COR-L47 (cell line): Measurements from ENCODE around the gene VWA2.

ENCODE experiments used
- DNase-seq: peaks from one replicate; lab custom pipeline; 2025; lab: John Stamatoyannopoulos, UW

VWA2 gene

DNA sequence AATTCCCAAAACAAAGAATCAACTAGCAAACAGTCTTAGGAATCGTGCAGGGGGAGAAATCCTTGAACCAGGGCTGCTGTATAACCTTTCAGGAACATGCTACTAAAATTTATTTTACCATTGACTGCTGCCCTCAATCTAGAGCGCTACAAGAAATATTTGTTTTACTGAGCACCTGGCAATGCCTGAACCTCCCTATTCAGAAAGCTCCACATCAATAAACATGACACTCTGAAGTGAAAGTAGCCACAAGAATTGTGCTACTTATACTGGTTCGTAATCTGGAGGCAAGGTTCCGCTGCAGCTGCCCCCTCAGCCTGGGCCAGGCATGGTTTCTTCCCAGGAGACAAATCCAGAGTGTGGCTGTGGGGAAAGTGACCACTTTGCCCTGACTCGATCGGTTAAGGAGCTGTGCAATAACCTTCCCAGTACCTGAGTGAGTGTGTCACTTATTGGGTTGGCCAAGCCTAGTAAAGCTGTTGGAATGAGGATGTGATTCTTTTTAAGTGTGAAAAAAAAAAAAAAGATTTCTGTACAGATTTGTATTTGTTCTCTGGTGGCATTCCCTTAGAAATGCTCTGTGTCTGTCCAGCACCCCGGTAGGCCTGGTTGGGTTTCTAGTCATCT lies 7.7 kb downstream of the VWA2 start:
- DNase-seq = no peak

DNA sequence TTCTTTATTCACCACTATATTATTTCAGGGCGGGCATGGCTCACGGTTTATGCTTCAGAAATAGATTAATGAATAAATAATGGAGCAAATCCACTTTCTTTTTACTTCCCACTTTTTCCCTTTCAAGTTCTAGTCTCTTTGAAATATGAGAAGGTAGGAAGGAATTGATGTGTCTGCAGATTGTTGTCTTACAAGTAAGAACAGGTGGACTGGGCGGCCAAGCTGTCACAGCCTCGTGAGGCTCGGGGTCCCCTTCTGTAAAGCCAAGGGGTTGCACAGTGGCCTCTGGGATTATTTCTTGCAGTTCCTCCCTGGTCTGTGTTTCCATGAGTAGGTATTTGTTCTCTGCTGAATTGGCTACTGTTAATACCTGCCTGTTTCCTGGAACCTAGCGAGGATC lies 11.2 kb downstream of the VWA2 start:
- DNase-seq = no peak

DNA sequence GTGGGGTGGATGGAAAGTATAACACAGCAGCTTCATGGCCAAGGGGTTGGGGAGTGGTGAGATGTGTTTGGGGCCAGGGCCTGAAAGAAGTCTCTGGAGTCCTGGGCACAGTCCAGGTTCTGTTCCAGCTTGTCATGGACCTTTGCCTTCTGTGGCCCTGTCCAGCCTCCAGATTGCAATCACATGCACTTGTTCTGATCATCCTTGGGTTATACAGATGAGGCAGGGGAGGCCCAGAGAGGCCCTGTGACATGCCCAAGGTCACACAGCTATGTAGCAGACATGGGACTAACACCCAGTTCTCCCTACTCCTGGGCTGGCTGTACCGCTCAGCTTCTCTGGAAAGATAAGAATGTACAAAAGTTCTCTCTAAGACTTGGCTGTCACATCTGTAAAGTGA lies 11.7 kb downstream of the VWA2 start:
- no peak for DNase-seq

DNA sequence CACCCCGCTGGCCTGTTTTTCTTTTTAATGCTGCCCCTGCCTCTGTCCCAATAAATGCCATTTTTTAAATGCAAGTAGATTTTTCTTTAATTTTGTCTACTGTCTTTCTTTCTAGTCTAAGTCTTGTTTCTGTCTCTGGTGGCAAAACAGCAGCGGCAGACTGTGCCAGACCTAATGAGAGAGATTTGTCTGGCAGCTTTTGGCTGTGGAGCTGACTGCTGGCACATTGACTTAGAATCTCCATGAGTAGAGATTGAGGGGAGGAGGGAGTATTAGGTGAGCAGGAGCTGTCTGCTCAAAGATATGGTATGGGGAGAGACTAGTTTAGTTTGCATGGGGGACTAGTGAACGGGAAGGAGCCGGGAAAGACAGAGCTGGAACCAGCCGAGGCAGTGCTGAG lies 13.0 kb downstream of the VWA2 start:
- no peak for DNase-seq

DNA sequence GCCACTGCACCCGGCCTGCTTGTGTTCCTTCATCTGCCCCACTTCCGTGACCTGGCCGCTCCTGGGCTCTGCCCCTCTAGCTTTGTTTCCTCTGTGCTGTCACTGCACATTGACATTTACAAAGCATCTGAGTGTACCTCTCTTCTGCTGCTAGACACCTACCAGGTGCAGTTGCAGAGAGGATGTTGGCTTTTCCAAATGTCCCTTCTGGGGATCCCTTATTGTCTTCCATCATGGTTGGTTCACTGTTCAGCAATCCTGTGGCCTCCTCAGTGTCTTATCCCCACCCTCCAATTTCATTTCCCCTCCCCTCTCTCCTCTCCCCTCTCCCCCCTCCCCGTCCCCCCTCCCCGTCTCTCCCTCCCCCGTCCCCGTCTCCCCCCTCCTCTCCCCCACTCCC lies 13.8 kb downstream of the VWA2 start:
- no peak for DNase-seq

DNA sequence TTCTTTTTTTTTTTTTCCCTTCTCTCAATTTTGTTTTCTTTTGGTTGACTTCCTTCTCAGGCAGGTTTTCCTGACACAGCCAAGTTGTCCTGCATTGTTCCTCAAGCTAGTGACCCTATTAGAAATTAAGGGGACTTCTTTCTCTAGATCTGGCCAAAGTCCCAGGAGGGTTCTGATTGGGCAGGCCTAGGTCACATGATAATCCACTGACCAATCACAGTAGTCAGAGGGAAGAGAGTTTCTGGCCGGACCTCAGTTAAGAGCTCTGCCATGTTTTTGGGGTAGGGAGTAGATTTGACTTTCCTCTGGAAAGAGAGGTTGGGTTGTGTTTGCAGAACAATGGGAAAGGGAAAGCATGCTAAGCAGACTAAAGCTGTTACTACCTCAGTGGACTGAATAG lies 16.2 kb downstream of the VWA2 start:
- no peak for DNase-seq

DNA sequence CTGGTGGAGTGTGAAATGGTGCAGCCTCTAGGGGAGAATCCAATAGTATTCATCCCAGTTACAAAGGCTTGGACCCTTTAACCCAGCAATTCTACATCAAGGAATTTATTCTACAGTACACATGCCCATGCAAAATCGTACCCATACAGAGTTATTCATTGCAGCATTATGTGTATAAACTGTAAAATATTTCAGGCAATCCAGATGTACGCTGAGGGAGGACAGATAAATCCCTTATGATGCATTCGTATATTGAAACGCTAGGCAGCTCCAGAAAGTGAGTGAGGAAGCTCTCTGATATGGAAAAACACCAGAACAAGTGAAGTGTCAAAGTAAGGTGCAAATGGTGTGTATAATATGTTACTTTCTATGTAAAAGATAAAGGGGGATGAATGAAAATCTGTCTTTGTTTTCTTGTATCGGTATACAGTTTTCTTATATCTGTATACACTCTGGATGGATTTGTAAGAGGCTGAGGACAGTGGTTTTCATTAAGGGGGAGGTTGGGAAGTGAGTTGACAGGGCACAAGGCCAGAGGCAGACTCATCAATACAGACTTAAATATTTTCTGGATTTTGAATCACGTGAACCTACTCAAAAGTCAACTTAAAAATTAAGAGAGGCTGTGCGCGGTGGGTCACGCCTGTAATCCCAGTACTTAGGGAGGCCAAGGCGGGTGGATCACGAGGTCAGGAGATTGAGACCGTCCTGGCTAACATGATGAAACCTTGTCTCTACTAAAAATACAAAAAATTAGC lies 17.1 kb downstream of the VWA2 start:
- DNase-seq = no peak

DNA sequence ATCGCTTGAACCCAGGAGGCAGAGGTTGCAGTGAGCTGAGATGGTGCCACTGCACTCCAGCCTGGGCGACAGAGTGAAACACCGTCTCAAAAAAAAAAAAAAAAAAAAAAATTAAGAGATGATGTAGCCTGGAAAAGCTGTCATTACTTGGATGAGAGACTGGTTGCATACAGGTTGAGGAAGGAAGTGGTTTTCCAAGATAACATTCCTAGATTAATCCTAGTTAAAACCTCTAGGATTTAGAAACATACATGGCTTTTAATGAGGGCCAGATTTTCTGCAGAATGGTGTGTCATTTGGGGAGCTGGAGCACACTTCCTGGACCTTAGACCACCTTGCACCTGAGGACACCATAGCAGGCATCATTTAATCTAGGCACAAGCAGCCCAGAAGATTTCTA lies 17.8 kb downstream of the VWA2 start:
- DNase-seq = no peak

DNA sequence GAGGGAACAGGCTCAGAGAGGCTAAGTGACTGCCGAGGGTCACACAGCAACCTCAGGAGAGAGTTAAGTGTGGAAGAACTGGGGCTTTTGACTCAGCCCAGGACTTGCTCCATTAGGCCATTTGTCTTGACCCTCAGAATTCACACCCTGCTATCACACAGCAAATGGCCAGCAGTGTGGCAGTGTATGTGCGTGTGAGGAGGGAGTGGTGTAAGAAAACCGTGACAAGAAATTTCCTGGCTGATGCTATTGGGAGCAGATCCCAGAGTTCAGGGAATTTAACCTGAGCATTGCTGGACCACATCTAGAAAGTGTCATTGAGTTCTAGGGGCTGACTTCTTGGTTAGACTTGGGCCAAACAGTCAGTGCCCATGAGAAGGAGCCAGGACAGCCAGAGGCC lies 18.4 kb downstream of the VWA2 start:
- DNase-seq = no peak

DNA sequence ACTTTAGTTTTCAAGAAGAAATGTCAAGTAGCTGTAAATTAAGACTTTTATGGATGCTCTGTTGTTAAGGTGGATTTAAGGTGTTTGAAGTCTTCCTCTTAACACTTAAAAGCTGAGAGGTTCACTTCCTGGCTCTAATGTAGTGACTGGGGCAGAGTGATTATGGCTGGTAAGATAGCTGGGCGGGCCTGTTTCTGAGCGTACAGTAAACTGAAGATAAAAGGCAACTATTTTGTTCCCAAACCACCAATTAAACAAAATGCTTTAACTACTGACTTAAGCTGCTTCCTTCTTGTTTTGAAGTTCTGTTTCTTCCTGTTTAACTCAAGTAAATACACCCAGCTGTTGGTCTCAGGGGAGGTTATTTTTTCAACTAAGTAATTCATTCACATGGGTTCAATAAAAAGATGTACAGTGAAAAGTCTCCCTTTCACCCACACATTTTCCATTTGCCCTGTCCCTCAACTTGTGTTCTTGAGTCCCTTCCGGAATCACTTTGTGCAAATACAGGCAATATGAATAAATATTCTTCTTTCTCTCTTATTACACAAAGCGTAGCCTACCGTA lies 19.3 kb downstream of the VWA2 start:
- DNase-seq = no peak

DNA sequence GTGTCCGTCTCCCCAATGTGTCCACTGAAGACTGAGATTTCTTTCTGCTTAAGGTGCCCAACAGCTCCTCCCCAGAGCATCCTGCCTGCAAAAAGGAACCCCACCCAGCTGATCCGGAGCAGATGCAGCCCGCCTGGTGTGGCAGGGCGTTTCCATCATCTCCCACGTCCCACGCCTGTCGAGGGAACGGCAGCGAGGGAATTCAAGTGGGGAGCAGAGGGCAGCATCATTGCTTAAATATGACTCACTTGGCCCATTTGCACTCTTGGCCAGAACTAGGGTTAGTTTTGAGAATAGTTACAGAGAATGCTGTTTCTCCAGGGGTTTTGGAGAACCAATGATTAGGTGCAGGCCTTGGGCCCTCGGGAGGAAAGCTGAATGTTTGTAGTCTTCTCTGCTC lies 20.8 kb downstream of the VWA2 start:
- DNase-seq = no peak

DNA sequence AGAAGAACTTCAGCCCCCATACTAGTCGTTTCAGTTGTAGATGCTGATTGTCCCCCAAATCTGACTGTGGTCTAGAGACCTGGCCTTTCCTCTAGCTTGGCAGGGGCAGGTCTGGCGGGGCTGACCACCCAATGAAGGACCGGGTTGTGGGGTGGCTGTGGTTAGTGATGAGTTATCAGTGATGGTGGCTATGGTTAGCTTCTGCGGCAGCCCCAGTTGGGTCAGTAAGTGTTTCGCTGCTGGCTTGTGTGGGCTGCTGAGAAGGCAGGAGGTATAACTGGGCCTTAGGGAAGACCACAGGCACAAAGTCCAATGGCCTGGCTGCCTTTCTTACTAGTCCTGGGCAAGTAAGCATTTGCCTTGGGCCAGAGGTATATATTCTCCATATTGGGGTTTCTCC lies 21.3 kb downstream of the VWA2 start:
- no peak for DNase-seq

DNA sequence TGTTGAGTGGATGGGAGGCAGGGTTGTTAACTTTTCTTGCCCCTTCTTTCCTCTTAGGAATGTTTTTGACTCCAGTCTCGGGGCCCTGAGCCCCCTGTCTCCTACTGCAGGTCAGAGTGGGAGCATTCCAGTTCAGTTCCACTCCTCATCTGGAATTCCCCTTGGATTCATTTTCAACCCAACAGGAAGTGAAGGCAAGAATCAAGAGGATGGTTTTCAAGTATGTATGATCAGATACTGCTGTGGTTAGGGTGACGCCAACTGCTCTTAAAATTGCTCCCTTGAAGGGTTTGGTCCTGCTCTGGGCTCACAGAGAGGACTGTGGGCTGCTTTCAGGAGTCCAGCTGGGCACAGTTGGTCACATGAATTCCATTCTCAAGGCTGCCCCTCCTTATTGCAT lies 22.0 kb downstream of the VWA2 start:
- DNase-seq = no peak

DNA sequence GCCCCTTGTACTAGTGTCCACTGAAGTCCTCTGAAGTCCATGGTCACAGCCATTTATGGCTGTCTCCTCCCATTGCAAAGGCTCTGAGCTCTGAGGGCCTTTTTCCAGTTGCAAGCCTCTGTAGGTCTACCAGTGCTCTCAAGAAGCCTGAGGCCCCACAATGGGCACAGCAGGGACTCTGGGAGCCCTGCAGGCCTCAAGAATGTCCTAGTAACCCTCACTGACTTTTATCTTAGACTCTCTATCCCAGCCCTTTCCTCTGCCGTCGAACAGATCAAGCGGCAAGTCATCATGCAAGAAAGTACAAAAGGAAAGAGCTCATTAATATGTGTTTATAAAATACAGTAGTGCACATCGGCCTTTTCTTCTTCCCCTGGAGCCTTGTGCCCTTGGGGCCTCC lies 23.4 kb downstream of the VWA2 start:
- DNase-seq = no peak

DNA sequence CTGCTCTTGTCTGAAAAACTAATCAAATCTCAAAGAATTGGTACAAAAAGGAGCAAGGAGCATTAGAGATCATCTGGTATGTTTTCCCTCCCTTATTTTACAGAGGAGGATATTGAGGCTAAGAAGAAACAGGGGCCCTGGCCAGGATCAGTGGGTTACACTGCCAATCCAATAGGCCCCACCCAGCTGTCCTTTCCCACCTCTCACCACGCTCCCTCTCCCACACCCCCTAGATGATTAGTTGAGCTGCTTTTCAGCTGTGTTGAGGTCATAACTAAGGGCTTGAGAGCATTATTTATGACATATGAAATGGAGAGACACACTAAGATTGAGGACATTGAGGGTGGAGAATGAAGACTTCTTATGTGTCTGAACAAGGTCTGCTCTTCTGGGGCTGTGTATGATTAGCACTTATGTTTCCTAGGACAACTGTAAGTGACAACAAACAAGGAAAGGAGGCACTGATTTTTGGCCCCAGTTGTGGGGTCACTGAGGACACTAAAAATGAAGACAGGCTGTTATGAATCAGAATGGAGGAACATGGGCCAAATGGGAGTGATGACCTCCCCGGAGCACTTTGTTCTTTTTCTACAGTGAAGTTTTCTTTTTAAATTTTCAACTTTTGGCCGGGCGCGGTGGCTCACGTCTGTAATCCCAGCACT lies 26.5 kb downstream of the VWA2 start:
- DNase-seq = no peak

DNA sequence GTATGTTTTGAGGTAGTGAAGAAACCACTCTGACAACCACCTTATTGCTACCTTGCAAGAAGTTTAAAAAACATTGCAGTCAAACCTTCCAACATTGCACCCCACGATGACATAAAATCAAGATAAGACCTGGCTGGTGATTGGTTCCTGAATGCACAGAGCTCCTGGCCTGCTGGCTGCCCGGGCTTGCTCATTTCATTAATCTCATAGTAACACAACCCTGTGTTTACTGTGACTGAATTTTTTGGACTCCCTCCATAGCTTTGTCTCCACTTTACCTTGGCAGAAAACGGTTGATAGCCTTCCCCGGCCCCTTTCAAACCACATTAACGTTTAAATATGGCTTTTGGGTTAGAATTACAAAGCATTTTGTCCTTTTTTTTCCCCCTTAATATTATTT lies 27.5 kb downstream of the VWA2 start:
- DNase-seq = peak; percentile 37

DNA sequence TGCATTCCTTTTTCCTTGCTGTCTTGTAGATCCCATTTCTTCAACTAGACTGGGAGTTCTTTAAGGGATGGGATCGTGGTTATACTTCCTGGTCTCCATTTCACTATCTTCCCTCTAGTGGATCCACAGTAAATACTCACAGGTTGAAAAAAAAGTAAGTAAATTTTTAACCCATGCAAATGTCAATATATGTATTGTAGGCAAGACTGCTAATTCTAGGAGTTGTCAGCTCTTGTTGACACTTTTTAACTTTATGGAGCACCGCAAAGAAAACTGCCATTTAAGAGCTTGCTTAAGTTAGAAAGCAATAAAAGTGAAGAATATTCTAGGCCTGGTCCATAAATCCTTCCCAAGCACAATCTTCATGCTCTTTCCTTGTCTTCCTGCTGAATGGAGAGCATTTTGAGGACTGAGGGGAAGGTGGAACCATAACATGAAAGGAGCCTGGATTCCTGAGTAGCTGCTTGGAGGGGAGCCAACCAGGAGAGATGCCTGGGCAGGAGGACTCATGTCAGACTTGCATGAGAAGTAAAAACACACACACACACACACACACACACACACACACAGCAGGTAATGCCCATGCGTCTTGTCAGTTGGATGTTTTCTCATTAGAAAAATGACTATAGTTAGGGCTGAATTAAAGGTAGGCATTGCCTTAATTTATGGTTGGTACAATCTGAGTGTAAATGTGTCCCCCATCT lies 32.2 kb downstream of the VWA2 start:
- DNase-seq = no peak

DNA sequence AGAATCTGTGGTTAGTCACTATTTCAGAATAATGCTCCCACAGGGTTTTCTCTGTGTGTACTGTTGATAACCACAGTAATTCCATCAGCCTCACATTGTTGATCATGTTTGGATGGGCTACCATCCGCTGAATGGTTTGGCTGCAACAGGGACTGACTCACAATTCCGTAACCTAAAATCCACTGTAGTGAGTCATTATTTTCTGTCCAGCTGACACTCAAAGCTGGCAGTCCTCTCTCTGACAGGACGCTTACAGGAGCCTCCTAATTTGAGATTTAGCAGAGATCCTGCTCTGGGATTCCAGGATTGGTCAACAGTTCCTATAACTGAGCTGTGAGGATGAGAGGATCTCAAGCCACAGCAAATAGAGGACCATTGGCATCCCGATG lies 32.7 kb downstream of the VWA2 start:
- no peak for DNase-seq

DNA sequence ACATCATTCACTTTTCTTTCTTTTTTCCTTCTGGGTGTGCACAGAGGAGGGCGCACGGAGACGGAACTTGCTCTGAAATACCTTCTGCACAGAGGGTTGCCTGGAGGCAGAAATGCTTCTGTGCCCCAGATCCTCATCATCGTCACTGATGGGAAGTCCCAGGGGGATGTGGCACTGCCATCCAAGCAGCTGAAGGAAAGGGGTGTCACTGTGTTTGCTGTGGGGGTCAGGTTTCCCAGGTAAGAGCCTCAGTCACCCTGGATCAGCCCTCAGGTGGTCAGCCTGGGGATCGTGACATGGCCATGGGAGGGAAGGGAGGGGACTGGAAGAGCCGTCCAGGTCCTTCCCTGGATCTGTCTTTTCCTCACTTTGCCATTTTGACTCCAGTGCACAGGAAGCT lies 33.6 kb downstream of the VWA2 start:
- DNase-seq = no peak

DNA sequence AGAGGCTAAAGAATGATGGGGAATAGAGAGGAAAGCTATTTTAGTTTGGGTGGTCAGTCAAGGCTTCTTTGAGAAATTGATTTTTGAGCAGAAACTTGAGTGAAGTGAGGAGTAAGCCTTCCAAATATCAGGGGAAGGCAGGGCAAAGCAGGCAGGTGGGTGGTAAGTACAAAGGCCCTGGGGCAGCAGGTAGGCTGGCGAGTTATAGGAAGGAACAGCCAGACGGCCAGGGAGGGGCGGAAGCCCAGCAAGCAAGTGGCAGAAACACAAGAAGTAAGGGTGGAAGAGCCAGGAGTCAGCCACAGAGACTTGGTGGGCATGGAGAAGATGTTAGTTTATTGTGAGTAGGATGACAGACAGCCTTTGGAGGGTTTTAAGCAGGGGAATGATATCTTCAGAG lies 34.9 kb downstream of the VWA2 start:
- no peak for DNase-seq

DNA sequence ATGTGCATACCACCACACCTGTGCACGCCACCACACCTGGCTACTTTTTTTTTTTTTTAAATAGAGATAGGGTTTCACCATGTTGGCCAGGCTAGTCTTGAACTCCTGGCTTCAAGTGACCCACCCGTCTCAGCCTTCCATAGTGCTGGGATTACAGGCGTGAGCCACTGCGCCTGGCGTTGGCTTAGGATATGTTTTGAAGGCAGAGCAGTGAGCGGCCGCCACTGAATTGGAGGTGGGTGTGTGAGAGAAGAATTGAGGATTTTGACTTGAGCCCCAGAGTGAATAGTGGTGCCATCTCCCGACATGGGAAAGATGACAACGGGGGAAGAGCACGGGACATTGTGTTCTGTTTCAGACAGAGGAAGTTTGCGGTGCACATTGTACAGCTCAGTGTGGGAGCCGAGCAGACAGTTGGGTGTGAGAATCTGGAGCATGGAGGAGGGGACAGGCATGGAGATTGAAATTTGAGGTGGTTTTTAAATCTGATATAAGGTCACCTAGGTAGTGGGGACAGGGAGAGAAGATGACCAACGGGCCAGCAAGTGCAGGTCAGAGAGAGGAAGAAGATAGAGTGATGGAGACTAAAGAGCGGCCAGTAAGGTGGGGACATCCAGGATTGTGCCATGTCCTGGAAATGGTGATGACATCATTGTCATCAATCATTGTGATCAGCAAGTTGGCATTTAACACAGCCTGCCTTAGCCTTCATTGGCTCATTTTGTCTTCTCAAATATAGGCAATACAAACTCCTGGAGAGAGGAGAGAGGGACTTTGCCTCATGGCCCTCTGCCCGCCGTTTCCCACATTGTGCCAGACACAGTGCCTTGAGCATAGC lies 35.8 kb downstream of the VWA2 start:
- no peak for DNase-seq

DNA sequence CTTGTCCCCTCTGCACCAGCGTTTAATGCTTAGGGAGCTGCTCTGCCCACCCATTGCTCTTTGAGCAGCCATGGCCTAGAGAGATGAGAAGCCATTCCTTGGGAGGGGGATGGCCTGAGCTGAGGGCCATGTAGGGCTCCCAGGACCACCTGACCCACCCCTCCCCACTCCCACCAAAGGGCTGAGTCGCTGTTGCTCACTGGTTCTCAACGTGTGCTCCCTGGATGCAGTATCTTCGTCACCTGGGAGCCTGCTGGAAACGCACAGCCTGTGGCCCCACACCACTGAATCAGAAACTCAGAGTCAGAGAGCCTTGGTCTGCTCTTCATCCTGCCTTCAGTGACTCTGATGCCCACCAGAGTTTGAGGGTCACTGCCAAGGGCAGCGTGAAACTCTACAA lies 37.0 kb downstream of the VWA2 start:
- DNase-seq = no peak
